ENCODE measurements around the gene UNKL.

UNKL gene

DNA sequence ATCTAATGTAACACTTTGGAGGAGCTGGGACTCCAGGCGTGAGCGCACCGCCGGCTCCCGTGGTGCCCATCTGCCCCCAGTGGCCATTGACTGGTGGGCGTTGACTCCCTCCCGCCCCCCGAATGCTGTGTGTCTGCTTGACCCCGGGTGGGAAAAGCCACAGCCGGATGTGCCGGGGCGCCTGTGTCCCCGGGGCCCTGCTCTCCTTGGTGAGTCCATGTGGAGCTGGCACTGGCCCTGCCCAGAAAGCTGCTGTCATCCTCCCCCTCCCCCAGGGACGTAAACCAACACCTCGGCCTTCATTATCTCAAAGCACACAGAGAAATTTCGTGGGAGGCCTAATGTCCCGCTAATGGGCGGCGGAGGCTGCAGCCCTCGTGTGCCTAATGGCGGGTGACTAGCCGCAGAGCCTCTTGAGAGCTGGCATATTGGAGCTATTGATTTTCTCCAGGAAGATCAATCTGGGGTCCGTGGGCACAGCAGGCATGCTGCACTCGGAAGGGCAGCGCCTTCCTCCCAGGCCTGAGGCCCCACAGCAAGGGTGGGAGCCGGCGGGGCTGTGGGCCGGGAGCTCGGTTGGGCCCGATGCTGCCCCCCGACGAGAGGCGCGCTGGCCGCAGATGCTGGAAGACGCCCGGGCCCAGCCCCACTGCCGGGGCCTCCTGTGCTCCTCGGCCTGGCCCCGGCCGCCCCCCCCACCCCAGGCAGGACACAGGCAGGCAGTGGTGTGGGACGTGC lies 12.4 kb upstream of the UNKL start:
- H3K4me1 Mint-ChIP-seq, result peaks cover 30% of the 10 kb centered on the region
- TF ChIP-seq, protein P1, sequence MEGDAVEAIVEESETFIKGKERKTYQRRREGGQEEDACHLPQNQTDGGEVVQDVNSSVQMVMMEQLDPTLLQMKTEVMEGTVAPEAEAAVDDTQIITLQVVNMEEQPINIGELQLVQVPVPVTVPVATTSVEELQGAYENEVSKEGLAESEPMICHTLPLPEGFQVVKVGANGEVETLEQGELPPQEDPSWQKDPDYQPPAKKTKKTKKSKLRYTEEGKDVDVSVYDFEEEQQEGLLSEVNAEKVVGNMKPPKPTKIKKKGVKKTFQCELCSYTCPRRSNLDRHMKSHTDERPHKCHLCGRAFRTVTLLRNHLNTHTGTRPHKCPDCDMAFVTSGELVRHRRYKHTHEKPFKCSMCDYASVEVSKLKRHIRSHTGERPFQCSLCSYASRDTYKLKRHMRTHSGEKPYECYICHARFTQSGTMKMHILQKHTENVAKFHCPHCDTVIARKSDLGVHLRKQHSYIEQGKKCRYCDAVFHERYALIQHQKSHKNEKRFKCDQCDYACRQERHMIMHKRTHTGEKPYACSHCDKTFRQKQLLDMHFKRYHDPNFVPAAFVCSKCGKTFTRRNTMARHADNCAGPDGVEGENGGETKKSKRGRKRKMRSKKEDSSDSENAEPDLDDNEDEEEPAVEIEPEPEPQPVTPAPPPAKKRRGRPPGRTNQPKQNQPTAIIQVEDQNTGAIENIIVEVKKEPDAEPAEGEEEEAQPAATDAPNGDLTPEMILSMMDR (IDR thresholded peaks at IDR 0.05), result no peak
- H3K27ac Mint-ChIP-seq, result no peak overlapping the region
- peaks cover 5% of the 10 kb centered on the region for H3K36me3 Mint-ChIP-seq (ENCODE audit: low read depth)
- H3K4me3 Mint-ChIP-seq, result no peak overlapping the region
- H3K9me3 Mint-ChIP-seq, result peaks cover 14% of the 10 kb centered on the region
- no peaks in the 10 kb centered on the region for H3K27me3 Mint-ChIP-seq (ENCODE audit: low read depth, poor library complexity)
- no peak for DNase-seq

DNA sequence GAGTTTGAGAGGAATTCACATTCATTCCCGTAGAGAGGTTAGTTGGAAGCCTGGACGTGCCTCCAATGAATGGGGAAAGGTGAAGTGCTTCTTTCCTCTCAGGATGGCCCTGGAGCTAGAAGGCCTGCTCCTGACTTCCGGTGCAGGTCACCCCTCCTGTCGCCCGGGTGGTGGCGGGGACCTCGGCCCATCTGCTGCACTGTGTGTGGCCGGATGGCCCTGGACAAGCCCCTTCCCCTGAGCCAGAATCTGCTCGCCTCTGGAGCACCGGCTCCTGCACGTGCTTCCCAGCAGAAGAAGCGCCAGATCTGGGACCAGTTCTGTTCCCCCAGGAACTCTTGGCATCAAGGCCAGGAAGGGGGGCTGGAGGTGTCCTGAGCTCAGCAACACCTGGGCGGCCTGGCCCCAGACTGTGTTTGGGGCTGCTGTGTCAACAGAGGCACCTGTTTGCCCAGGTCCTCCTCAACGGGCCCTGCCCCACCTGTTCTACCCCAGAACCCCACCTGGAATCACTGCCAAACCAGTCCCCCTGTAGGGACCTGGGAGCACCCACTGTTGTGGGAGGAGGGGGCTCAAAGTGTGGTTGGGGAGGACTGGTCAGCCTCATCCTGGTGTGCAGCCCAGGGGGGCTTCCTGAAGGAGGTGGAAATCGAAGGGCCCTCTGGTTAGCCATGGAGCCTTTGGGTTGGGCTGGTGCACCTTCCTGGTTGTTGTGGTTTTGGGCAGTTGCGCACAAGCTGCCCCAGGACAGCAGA lies 11.3 kb upstream of the UNKL start:
- DNase-seq, result no peak
- Mint-ChIP-seq H3K27me3 (ENCODE audit: low read depth, poor library complexity) (no peaks in the 10 kb centered on the region), H3K4me3 (no peak overlapping the region), H3K36me3 (ENCODE audit: low read depth) (peaks cover 5% of the 10 kb centered on the region), H3K9me3 (peaks cover 15% of the 10 kb centered on the region), H3K27ac (no peak overlapping the region), H3K4me1 (peaks cover 35% of the 10 kb centered on the region)
- TF ChIP-seq, protein P1 (IDR thresholded peaks at IDR 0.05), result no peak

DNA sequence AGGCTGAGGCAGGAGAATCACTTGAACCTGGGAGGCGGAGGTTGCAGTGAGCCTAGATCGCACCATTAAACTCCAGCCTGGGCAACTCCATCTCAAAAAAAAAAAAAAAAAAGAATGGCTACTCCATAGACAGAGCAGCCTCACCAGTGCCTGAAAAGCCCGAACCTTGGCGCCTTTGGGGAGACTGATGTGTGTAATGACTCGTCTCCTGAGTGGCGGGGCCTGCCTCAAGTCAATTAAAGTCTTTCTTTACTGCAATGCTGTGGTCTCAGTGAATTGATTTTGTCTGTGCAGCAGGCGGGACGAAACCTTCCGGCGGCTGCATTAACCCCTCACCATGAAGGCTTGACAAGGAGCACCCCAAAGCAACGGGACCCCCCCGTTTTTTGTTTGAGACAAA lies 9.5 kb upstream of the UNKL start:
- no peak for DNase-seq
- TF ChIP-seq, protein P1 (IDR thresholded peaks at IDR 0.05), result no peak
- Mint-ChIP-seq H3K9me3 (peaks cover 15% of the 10 kb centered on the region), H3K27ac (no peak overlapping the region), H3K27me3 (ENCODE audit: low read depth, poor library complexity) (no peaks in the 10 kb centered on the region), H3K36me3 (ENCODE audit: low read depth) (peaks cover 5% of the 10 kb centered on the region), H3K4me1 (peaks cover 35% of the 10 kb centered on the region), H3K4me3 (no peak overlapping the region)

DNA sequence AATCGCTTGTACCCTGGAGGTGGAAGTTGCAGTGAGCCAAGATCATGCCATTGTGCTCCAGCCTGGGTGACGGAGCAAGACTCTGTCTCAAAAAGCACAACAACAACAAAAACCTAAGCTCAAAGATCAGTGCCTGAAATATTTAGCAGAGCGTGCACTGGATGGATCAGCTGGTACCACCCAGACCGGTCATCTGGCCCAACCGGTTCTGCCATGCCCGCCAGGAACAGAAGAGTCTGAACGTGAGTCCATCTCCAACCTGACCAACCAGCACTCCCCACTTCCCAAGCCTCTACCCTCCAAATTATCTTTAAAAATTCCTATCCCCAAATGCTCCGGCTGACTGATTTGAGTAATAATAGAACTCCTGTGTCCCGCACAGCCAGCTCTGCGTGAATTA lies 7.6 kb upstream of the UNKL start:
- Mint-ChIP-seq H3K9me3 (peaks cover 15% of the 10 kb centered on the region), H3K27ac (no peak overlapping the region)

DNA sequence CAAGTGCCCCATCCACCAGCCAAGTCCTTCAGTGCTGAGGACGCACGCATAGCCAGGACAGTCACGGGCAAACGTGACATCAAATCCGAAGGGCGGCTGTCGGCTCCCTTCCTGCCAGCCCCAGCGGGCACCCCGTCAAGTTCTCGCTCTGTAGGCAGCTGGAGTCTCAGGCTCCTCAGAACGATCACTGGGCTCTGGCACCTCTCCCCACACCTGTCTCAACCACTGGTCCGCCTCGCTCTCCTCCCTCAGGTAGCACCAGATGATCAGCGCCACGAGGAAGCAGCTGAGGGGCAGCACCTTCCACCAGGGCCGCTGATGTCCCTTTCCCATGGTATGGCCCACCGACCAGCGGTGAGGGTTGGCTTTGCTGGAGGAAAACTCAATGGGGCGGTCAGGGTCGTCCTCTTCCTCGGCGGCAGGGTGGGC lies 5.6 kb upstream of the UNKL start:
- peak overlapping the region; percentile 84 for H3K27ac Mint-ChIP-seq
- H3K27me3 Mint-ChIP-seq (ENCODE audit: low read depth, poor library complexity), result no peaks in the 10 kb centered on the region
- H3K4me3 Mint-ChIP-seq, result peak overlapping the region; percentile 94
- peaks cover 15% of the 10 kb centered on the region for H3K9me3 Mint-ChIP-seq
- TF ChIP-seq, protein P1 (IDR thresholded peaks at IDR 0.05), result no peak
- H3K36me3 Mint-ChIP-seq (ENCODE audit: low read depth), result peaks cover 5% of the 10 kb centered on the region
- peaks cover 43% of the 10 kb centered on the region for H3K4me1 Mint-ChIP-seq
- DNase-seq, result no peak

More for the DNA sequence above, 7.6 kb upstream of the UNKL start:
- Mint-ChIP-seq H3K4me3 (peak overlapping the region; percentile 64), H3K4me1 (peaks cover 43% of the 10 kb centered on the region), H3K27me3 (ENCODE audit: low read depth, poor library complexity) (no peaks in the 10 kb centered on the region), H3K36me3 (ENCODE audit: low read depth) (peaks cover 5% of the 10 kb centered on the region)
- TF ChIP-seq, protein P1 (IDR thresholded peaks at IDR 0.05), result no peak
- no peak for DNase-seq

All from nephron progenitor cell (in vitro differentiated cells).